ENCODE results near the gene GRIN2C.
A peak's percentile ranks its signal among the peaks of the same experiment; 100 is the strongest.
"Not testable (repeated sequence)": the region's sequence is repeated elsewhere in the genome, so short reads cannot be mapped to it uniquely, and the experiment has no call there.

Gene GRIN2C

GRCh38 chr17:74878658-74879057 lies 19.0 kb upstream of the GRIN2C start:
- no peak for DNase-seq

GRCh38 chr17:74877592-74878548 lies 18.2 kb upstream of the GRIN2C start:
- DNase-seq: no peak

- DNase-seq: no peak
Observed at GRCh38 chr17:74875977-74876593, 16.4 kb upstream of the GRIN2C start.

GRCh38 chr17:74875155-74875976 lies 15.7 kb upstream of the GRIN2C start:
- no peak for DNase-seq

GRCh38 chr17:74874615-74875037 lies 14.9 kb upstream of the GRIN2C start:
- DNase-seq: no peak

- no peak for DNase-seq
Observed at GRCh38 chr17:74873874-74874614, 14.4 kb upstream of the GRIN2C start.

GRCh38 chr17:74873037-74873873 lies 13.6 kb upstream of the GRIN2C start:
- peak; percentile 100 for DNase-seq

GRCh38 chr17:74872313-74873036 lies 12.8 kb upstream of the GRIN2C start, which contains the start of gene FDXR:
FDXR (minus strand) TSS chr17:74872994; CDS start chr17:74872944, 50 bp downstream.
- no peak for DNase-seq

- no peak for DNase-seq
Observed at GRCh38 chr17:74871356-74872076, 11.8 kb upstream of the GRIN2C start.

GRCh38 chr17:74870512-74870911 lies 10.8 kb upstream of the GRIN2C start:
- DNase-seq: no peak

GRCh38 chr17:74870028-74870427 lies 10.3 kb upstream of the GRIN2C start:
- DNase-seq: not testable (repeated sequence)

GRCh38 chr17:74868908-74869255 lies 9.2 kb upstream of the GRIN2C start:
- DNase-seq: no peak

GRCh38 chr17:74868251-74868907 lies 8.7 kb upstream of the GRIN2C start:
- DNase-seq: no peak

- DNase-seq: no peak
Observed at GRCh38 chr17:74866198-74866835, 6.6 kb upstream of the GRIN2C start.

GRCh38 chr17:74865504-74866197 lies 6.0 kb upstream of the GRIN2C start:
- DNase-seq: no peak

- DNase-seq: peak in 1 of 2 experiments; percentile 79
Observed at GRCh38 chr17:74864866-74865395, 5.2 kb upstream of the GRIN2C start.

- no peak for DNase-seq
Observed at GRCh38 chr17:74864297-74864865, 4.7 kb upstream of the GRIN2C start.
